ENCODE measurements around the gene SLC7A11.

DNA sequence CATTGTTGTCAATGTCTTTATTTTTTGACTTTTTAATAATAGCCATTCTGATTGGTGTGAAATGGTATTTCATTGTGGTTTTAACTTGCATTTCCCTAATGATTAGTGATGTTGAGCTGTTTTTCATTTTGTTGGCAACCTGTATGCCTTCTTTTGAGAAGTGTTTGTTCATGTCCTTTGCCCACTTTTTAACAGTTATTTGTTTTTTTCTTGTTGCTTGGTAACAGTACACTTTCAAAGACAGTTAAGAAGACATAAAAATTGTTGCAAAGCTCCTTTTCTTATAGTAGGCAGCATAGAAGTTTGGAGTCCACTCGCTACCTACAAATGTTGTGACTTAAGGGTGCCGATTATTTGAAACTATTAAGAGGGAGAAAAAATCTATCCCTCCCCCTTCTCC, 48.7 kb upstream of the SLC7A11 start:
- TF ChIP-seq CTCF (IDR thresholded peaks at IDR 0.05) (no peak), POLR2A (IDR thresholded peaks at IDR 0.05) (no peak)

All from thyroid gland (tissue), 4 donors.